ENCODE data around the gene SPDEF.

Gene SPDEF

GRCh38 chr6:34562350-34562749, 6.2 kb upstream of the SPDEF start:
- no peak for DNase-seq

- no peak for DNase-seq
Observed at GRCh38 chr6:34561227-34561530, 5.0 kb upstream of the SPDEF start.

- DNase-seq, result no peak
Observed at GRCh38 chr6:34560366-34561226, 4.5 kb upstream of the SPDEF start.

- no peak for DNase-seq
Observed at GRCh38 chr6:34559651-34560365, 3.7 kb upstream of the SPDEF start.

- DNase-seq, result no peak
Observed at GRCh38 chr6:34558172-34558714, 2.1 kb upstream of the SPDEF start.

GRCh38 chr6:34557228-34557627, 1.1 kb upstream of the SPDEF start:
- DNase-seq, result no peak

- no peak for DNase-seq
Observed at GRCh38 chr6:34556493-34556892, 364 bp upstream of the SPDEF start.

- DNase-seq, result no peak
Observed at GRCh38 chr6:34555328-34555727, 801 bp downstream of the SPDEF start.

- no peak for DNase-seq
Observed at GRCh38 chr6:34555007-34555322, 1.2 kb downstream of the SPDEF start.

- no peak for DNase-seq
Observed at GRCh38 chr6:34554291-34555006, 1.7 kb downstream of the SPDEF start.

- DNase-seq, result no peak
Observed at GRCh38 chr6:34553750-34554149, 2.4 kb downstream of the SPDEF start.

GRCh38 chr6:34553146-34553545, 3.0 kb downstream of the SPDEF start:
- DNase-seq, result no peak

- no peak for DNase-seq
Observed at GRCh38 chr6:34552620-34553019, 3.5 kb downstream of the SPDEF start.

GRCh38 chr6:34551720-34552119, 4.4 kb downstream of the SPDEF start:
- DNase-seq, result no peak

GRCh38 chr6:34549804-34550202, 6.3 kb downstream of the SPDEF start:
- DNase-seq, result no peak

- DNase-seq, result no peak
Observed at GRCh38 chr6:34549026-34549803, 6.9 kb downstream of the SPDEF start.

GRCh38 chr6:34547701-34548644, 8.2 kb downstream of the SPDEF start:
- DNase-seq, result no peak

GRCh38 chr6:34546551-34547321, 9.4 kb downstream of the SPDEF start:
- DNase-seq, result no peak

- no peak for DNase-seq
Observed at GRCh38 chr6:34544776-34545471, 11.2 kb downstream of the SPDEF start.

- no peak for DNase-seq
Observed at GRCh38 chr6:34544052-34544604, 12.0 kb downstream of the SPDEF start.

All from AML-193 (cell line).